ENCODE results near the gene RHOBTB3.

DNA sequence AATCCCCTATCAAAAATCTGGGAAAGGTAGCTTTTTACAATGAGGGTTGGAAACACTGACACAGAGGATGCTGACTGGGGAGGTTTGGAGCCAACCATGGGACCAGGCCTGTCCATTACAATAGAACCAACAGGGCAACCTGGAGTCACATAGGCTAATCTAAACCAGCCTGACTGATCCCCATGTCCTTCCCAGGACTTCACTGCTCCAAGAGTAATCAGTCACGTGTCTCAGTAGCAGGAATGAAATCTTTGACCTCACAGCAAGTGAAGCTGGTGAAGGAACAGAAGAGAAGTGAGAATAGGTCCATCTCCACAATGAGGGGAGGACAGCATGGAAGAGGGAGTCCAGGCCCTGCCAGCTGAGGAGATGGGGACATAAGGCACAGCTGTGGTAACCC lies 107.4 kb downstream of the RHOBTB3 start:
- TF ChIP-seq, protein P1, sequence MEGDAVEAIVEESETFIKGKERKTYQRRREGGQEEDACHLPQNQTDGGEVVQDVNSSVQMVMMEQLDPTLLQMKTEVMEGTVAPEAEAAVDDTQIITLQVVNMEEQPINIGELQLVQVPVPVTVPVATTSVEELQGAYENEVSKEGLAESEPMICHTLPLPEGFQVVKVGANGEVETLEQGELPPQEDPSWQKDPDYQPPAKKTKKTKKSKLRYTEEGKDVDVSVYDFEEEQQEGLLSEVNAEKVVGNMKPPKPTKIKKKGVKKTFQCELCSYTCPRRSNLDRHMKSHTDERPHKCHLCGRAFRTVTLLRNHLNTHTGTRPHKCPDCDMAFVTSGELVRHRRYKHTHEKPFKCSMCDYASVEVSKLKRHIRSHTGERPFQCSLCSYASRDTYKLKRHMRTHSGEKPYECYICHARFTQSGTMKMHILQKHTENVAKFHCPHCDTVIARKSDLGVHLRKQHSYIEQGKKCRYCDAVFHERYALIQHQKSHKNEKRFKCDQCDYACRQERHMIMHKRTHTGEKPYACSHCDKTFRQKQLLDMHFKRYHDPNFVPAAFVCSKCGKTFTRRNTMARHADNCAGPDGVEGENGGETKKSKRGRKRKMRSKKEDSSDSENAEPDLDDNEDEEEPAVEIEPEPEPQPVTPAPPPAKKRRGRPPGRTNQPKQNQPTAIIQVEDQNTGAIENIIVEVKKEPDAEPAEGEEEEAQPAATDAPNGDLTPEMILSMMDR (IDR thresholded peaks at IDR 0.05): no peak
- TF ChIP-seq POLR2AphosphoS5 (IDR thresholded peaks at IDR 0.05): no peak
